ENCODE results near the gene CCDC18.
A peak's percentile ranks its signal among the peaks of the same experiment; 100 is the strongest.
"Not testable (repeated sequence)": the region's sequence is repeated elsewhere in the genome, so short reads cannot be mapped to it uniquely, and the experiment has no call there.

Gene CCDC18

DNA sequence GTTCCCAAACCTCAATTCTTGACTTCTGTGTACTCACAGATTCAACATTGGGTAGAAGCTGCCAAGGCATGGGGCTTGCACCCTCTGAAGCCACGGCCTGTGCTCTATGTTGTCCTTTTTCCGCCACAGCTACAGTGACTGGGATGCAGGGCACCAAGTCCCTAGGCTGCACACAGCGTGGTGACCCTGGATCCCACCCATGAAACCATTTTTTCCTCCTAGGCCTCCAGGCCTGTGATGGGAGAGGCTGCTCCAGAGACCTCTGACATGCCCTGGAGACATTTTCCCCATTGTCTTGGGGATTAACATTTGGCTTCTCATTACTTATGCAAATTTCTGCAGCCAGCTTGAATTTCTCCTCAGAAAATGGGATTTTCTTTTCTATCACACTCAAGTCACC is 62.7 kb downstream of the CCDC18 start:
- DNase-seq (ENCODE audit: low read depth), result not testable (repeated sequence)

- no peak for DNase-seq (ENCODE audit: low read depth)
Observed at GRCh38 chr1:93244298-93245069, 64.0 kb downstream of the CCDC18 start.

- no peak for DNase-seq (ENCODE audit: low read depth)
Observed at GRCh38 chr1:93251966-93252365, 71.4 kb downstream of the CCDC18 start.

GRCh38 chr1:93252598-93252997 is 72.1 kb downstream of the CCDC18 start:
- DNase-seq (ENCODE audit: low read depth), result no peak

GRCh38 chr1:93253516-93253915 is 73.0 kb downstream of the CCDC18 start:
- DNase-seq (ENCODE audit: low read depth), result no peak

DNA sequence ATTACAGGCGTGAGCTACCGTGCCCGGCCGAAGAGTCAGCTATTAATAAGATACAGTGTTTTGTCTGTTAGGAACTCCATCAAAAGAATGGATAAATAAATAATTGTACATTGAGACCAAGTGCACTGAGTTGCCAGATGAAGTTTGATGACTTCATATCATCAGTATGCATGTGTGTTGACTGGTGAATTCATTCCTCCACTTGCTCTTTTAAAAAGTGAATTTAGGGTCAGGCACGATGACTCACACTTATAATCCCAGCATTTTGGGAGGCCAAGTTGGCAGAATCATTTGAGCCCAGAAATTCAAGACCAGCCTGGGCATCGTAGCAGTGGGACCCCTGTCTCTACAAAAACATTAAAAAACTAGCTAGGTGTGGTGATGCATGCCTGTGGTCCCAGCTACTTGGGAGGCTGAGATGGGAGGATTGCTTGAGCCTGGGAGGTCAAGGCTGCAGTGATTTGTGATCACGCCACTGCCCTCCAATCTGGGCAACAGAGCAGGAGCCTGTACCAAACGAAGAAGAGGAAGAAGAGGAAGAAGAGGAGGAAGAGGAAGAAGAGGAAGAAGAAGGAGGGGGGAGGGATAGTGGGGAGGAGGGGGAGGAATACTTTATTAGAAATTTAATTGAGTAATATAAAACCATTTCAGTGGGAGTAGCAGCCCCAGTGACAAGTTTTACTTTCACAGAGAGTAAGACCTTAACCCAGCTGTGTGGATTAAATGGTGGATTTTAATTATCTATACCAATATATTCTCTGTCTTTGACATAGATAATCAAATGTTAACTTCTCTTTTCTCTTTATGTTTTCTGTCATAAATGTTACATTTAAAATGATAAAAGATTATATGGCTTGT is 74.9 kb downstream of the CCDC18 start:
- DNase-seq (ENCODE audit: low read depth), result peak; percentile 43

GRCh38 chr1:93256433-93256832 is 75.9 kb downstream of the CCDC18 start:
- no peak for DNase-seq (ENCODE audit: low read depth)

- DNase-seq (ENCODE audit: low read depth), result no peak
Observed at GRCh38 chr1:93257889-93258288, 77.4 kb downstream of the CCDC18 start.

DNA sequence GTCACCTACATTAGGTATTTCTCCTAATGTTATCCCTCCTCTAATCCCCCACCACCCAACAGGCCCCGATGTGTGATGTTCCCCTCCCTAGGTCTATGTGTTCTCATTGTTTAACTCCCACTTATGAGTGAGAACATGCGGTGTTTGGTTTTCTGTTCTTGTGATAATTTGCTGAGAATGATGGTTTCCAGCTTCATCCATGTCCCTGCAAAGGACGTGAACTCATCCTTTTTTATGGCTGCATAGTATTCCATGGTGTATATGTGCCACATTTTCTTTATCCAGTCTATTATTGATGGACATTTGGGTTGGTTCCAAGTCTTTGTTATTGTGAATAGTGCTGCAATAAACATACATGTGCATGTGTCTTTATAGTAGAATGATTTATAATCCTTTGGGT is 80.2 kb downstream of the CCDC18 start:
- DNase-seq (ENCODE audit: low read depth), result not testable (repeated sequence)

DNA sequence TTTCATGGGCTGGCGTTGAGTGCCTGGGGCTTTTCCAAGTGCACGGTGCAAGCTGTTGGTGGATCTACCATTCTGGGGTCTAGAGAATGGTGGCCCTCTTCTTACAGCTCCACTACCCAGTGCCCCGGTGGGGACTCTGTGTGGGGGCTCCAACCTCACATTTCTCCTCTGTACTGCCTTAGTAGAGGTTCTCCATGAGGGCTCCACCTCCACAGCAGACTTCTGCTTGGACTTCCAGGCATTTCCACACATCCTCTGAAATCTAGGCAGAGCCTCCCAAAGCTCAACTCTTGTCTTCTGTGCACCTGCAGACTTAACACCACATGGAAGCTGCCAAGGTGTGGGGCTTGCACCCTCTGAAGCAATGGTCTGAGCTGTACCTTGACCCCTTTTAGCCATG is 82.1 kb downstream of the CCDC18 start:
- no peak for DNase-seq (ENCODE audit: low read depth)

DNA sequence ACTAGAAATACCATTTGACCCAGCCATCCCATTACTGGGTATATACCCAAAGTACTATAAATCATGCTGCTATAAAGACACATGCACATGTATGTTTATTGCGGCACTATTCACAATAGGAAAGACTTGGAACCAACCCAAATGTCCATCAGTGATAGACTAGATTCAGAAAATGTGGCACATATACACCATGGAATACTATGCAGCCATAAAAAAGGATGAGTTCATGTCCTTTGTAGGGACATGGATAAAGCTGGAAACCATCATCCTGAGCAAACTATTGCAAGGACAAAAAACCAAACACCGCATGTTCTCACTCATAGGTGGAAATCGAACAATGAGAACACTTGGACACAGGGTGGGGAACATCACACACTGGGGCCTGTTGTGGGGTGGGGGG is 88.4 kb downstream of the CCDC18 start:
- DNase-seq (ENCODE audit: low read depth), result not testable (repeated sequence)

- not testable (repeated sequence) for DNase-seq (ENCODE audit: low read depth)
Observed at GRCh38 chr1:93275262-93275633, 94.7 kb downstream of the CCDC18 start.

GRCh38 chr1:93275634-93276295 is 95.2 kb downstream of the CCDC18 start:
- DNase-seq (ENCODE audit: low read depth), result no peak

GRCh38 chr1:93277530-93277929 is 97.0 kb downstream of the CCDC18 start:
- not testable (repeated sequence) for DNase-seq (ENCODE audit: low read depth)

DNA sequence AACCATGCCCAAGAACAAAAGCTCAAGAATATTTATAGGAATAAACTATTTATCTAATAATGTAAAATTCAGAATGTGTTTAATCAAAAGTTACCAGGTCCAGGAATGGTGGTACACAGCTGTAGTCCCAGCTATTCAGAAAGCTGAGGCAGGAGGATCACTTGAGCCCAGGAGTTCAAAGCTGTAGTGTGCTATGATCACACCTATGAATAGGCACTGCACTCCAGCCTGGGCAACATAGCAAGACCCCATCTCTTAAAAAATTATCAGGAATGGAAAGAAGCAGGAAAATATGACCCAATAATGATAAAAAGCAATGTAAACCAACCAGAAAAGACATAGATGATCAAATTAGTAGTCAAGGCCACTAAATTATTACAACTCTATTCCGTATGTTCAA is 103.0 kb downstream of the CCDC18 start:
- DNase-seq (ENCODE audit: low read depth), result no peak

GRCh38 chr1:93288558-93288957 is 108.0 kb downstream of the CCDC18 start:
- DNase-seq (ENCODE audit: low read depth), result no peak

DNA sequence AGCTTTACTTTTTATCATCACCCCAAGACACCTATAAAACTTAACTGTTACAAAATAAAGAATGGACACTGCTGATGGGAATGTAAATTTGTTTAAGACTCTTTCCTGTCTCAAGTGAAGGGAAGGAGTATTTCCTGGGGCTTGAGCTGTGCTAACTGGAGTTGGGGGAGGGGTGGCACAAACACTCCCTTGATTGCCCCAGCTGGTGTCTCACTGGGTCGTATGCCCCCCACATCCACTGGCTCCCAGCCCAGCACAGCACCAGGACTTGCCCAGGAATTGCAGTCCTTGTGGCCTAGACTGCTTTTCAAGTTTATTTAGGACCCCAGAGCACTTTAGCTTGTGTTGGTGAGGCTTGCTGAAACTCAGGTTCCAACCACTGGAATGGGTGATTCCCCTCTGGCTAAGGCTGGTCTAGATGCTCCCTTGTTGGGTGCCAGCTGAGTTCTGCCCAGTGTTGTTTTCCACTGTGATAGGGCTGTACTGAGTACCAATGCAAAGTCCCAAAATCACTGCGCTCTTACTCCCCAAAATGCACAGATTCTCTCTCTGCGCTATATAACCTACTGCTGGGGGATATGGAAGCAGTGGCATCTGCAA is 116.1 kb downstream of the CCDC18 start:
- no peak for DNase-seq (ENCODE audit: low read depth)

DNA sequence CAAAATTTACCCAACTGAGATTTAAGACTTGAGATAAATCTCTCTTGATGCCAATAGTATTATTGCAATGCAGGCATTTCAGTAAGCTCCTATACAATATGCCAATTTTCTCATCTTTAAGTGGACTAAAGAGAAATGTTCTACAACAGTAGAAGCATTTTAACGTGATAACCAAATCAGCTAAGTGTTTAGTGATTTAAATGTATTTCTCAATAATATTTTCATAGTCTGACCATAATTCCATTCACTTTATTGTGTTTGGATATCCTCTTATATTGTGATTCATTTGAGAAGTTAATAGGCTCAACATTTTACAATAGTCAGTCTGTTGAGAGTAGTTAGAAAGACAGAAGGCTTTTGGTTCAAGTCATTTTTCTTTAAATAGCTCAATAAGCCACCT is 120.6 kb downstream of the CCDC18 start:
- no peak for DNase-seq (ENCODE audit: low read depth)

DNA sequence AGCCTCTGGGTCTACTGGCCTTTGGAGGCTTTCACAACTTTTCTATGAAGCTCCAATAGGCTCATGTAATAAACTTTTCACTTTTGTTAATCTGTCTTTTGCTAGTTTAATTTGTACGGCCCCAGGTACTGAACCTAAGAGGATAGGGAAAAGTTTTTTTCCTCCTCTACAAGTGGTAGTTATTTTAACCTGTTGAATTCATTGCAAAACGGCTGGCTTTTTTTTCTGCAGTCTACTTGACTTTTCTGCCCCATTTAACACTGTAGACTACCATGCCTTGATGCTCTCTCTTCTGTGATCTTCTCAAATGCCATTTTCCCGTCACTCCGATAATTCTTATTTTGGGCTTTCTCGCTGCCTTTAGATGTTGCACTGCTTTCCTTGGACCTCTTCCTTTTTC is 121.6 kb downstream of the CCDC18 start:
- no peak for DNase-seq (ENCODE audit: low read depth)

- DNase-seq (ENCODE audit: low read depth), result peak; percentile 65
Observed at GRCh38 chr1:93304716-93305138, 124.2 kb downstream of the CCDC18 start.

- no peak for DNase-seq (ENCODE audit: low read depth)
Observed at GRCh38 chr1:93306920-93307319, 126.4 kb downstream of the CCDC18 start.

GRCh38 chr1:93313026-93313425 is 132.5 kb downstream of the CCDC18 start:
- no peak for DNase-seq (ENCODE audit: low read depth)

All from fibroblast of gingiva (primary cell).